Gastrocnemius medialis (tissue), 4 donors: ENCODE data around the gene SLC5A11. TPM values are rescaled to one million over a fixed set of nuclear protein-coding genes. Genes with fewer than 3 reads are reported as not detected.

Source experiments
- ATAC-seq, 2 donors: fragments of 150-250 bp; one replicate each; pipeline ENCODE4 v1.9.1; 2016
- DNase-seq, 2 donors: peaks; one replicate each; pipeline ENCODE4 v3.0.0-alpha.2; 2019
- H3K27ac ChIP-seq, 4 donors: fragments of 200-600 bp; sonication (generic); 1 replicate in 1 of 4; 2 replicates in 3 of 4; pipeline ENCODE4 v1.5.1; 2016 to 2018; ENCODE audit warnings: mild to moderate bottlenecking in 2 of 4, moderate library complexity in 1 of 4
- H3K27me3 ChIP-seq, 3 donors: fragments of 200-600 bp; sonication (generic) in 2 of 3; 1 replicate in 1 of 3; 2 replicates in 2 of 3; pipeline versions ENCODE4 v1.5.1 to v1.6.0; 2016 to 2019; ENCODE audit warnings: mild to moderate bottlenecking in 1 of 3, moderate library complexity in 1 of 3
- H3K36me3 ChIP-seq, 2 donors: fragments of 200-600 bp; sonication (generic) in 1 of 2; one replicate each; pipeline ENCODE4 v1.5.1; 2017 to 2018
- H3K4me1 ChIP-seq, 2 donors: fragments of 200-600 bp; sonication (generic) in 1 of 2; one replicate each; pipeline ENCODE4 v1.5.1; 2016 to 2017; ENCODE audit warnings: mild to moderate bottlenecking in 2 of 2
- H3K4me3 ChIP-seq, 4 donors: fragments of 200-600 bp; sonication (generic) in 3 of 4; 1 replicate in 1 of 4; 2 replicates in 3 of 4; pipeline ENCODE4 v1.5.1; 2016 to 2019; ENCODE audit warnings: mild to moderate bottlenecking in 2 of 4
- H3K9me3 ChIP-seq, 3 donors: fragments of 200-600 bp; sonication (generic) in 2 of 3; 1 replicate in 1 of 3; 2 replicates in 2 of 3; pipeline ENCODE4 v1.5.1; 2016 to 2019
- POLR2A ChIP-seq, 2 donors: fragments of 450-650 bp; IDR thresholded peaks; one replicate each; pipeline ENCODE4 v1.6.1; 2017; ENCODE audit warnings: antibody characterized with exemption in 2 of 2, mild to moderate bottlenecking in 2 of 2, moderate library complexity in 2 of 2
- in situ Hi-C, 4 donors: fragments of 200-750 bp; cut with MboI; loops; one replicate each; pipeline versions ENCODE4 v1.15.0 to v1.8.0; 2017; ENCODE audit warnings: low sequenced_read_pairs in 4 of 4
- intact Hi-C: fragments of 100-400 bp; cut with DNase I; formaldehyde crosslinking; loops from one replicate; pipeline ENCODE4 v1.15.1; 2023; ENCODE audit warnings: low total_unique reads
- total RNA-seq, 4 donors: library from RNA; depleted of rRNA; stranded (reverse); fragments of >200 nt; gene quantifications; one replicate each; pipeline versions ENCODE4 v1.1.0 to v1.2.3, GENCODE V29; 2016
- TF ChIP-seq, protein P1 (sequence below), 5 experiments: fragments of 450-650 bp in 3 of 5; fragments of 200-600 bp in 2 of 5; sonication (generic) in 2 of 5; IDR thresholded peaks in 4 of 5; conservative IDR thresholded peaks in 1 of 5; 1 replicate in 4 of 5; 2 replicates in 1 of 5; pipeline ENCODE4 v1.5.1; 2016 to 2019; ENCODE audit warnings: antibody characterized with exemption in 5 of 5, mild to moderate bottlenecking in 3 of 5, moderate library complexity in 3 of 5

Gene SLC5A11
- total RNA-seq, 4 donors from 2014 or later: 0.20 to 0.66 TPM; not detected in 2

DNA sequence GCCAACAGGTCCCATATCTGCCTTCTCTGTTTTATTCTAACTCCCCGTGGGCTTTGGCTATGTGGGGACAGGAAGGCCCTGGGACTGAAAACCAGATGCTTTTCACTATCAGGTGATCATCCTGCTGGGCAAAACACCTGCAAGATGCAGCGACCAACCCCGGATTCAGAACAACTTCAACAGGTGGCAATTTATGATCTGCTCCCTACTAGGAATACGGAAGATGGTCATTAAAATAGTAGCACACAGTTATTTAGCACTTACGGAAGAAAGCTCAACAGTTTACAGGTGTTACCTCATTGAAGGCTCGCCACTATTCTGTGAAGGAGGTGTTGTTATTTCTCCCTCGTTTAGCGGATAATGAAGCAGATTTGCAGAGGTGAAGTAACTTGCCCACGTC lies 7.8 kb upstream of the SLC5A11 start:
- DNase-seq (no peak), ATAC-seq (no peak)
- Histone ChIP-seq H3K27ac (no peak overlapping the region), H3K36me3 (peaks cover 0 to under 1% of the 10 kb centered on the region in 2 donors), H3K9me3 (no peaks in the 10 kb centered on the region), H3K4me3 (no peak overlapping the region), H3K27me3 (no peaks in the 10 kb centered on the region), H3K4me1 (no peaks in the 10 kb centered on the region)
- intact Hi-C loops: no loop called here
- in situ Hi-C loops: no loop called here
- TF ChIP-seq POLR2A (IDR thresholded peaks at IDR 0.05): no peak
- TF ChIP-seq, protein P1, sequence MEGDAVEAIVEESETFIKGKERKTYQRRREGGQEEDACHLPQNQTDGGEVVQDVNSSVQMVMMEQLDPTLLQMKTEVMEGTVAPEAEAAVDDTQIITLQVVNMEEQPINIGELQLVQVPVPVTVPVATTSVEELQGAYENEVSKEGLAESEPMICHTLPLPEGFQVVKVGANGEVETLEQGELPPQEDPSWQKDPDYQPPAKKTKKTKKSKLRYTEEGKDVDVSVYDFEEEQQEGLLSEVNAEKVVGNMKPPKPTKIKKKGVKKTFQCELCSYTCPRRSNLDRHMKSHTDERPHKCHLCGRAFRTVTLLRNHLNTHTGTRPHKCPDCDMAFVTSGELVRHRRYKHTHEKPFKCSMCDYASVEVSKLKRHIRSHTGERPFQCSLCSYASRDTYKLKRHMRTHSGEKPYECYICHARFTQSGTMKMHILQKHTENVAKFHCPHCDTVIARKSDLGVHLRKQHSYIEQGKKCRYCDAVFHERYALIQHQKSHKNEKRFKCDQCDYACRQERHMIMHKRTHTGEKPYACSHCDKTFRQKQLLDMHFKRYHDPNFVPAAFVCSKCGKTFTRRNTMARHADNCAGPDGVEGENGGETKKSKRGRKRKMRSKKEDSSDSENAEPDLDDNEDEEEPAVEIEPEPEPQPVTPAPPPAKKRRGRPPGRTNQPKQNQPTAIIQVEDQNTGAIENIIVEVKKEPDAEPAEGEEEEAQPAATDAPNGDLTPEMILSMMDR (IDR thresholded peaks at IDR 0.05 in 4 of 5, conservative IDR thresholded peaks at IDR 0.05 in 1 of 5): no peak

DNA sequence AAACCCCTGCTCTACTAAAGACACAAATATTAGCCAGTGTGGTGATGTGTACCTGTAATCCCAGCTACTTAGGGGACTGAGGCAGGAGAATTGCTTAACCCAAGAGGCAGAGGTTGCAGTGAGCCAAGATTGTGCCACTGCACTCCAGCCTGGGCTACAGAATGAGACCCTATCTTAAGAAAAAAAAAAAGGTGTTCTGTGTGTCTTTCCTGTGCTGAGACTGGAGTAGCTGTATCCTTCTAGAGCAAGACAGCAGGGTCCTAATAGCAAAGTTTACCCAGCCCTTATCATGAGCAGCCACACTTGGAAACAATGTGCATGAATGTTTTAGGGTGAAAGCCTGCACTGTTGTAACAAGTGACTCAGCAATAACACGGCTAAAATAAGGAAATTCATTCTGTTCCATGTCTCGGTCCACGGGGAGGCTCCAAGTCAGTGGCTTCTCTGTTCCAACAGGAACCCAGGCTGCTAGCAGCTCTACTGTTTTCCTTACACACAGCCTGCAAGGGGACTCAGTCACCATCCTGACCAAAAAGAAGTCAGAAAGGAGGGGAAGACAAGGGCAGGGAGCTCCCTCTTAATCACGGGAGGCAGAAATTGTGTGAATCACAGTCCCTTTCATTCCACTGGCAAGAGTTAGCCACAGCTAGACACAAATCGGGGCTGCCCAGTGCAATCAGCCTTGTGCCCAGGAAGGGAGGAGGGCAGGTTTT lies 7.1 kb upstream of the SLC5A11 start:
- Histone ChIP-seq H3K4me3 (no peak overlapping the region), H3K4me1 (no peaks in the 10 kb centered on the region), H3K27me3 (no peaks in the 10 kb centered on the region), H3K27ac (no peak overlapping the region), H3K9me3 (no peaks in the 10 kb centered on the region), H3K36me3 (no peaks in the 10 kb centered on the region)
- ATAC-seq (peak in 1 of 2 donors; percentile 49), DNase-seq (no peak)
- no peak for TF ChIP-seq POLR2A (IDR thresholded peaks at IDR 0.05)
- TF ChIP-seq, protein P1 (IDR thresholded peaks at IDR 0.05 in 4 of 5, conservative IDR thresholded peaks at IDR 0.05 in 1 of 5): no peak
- in situ Hi-C loops: no loop called here
- intact Hi-C loops: no loop called here

DNA sequence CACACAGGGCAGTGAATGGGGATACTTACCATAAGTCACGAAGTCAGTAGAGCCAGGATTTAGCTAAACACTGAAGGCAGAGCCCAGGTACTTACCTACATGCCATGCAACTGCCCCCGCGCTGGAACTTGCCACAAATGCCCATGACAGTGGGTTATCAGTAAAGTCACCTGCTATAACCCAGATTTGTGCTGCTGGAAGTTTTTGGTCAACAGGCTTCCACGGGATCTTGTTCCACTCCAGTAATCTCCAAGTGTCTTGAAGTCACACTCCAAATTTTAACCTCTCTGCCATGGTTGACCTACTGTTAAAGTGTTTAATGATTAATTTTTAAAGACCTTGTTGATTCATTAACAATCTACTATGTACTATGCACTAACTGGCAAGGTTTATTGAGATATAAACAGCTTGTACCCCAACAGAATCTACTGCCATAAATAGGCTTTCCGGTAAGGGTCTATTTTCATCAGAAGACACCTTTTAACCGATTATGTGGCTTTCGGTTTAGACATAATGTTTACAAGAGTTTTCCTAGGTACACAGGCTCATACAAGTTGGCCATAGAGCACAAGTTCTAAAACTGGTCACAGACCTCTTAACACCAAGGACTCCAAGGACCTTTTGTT lies 6.3 kb upstream of the SLC5A11 start:
- DNase-seq (no peak), ATAC-seq (no peak)
- Histone ChIP-seq H3K4me1 (no peaks in the 10 kb centered on the region), H3K9me3 (no peaks in the 10 kb centered on the region), H3K27me3 (no peaks in the 10 kb centered on the region), H3K4me3 (no peak overlapping the region), H3K36me3 (no peaks in the 10 kb centered on the region), H3K27ac (no peak overlapping the region)
- intact Hi-C loops: no loop called here
- in situ Hi-C loops: no loop called here
- TF ChIP-seq, protein P1 (IDR thresholded peaks at IDR 0.05 in 4 of 5, conservative IDR thresholded peaks at IDR 0.05 in 1 of 5): no peak
- TF ChIP-seq POLR2A (IDR thresholded peaks at IDR 0.05): no peak

DNA sequence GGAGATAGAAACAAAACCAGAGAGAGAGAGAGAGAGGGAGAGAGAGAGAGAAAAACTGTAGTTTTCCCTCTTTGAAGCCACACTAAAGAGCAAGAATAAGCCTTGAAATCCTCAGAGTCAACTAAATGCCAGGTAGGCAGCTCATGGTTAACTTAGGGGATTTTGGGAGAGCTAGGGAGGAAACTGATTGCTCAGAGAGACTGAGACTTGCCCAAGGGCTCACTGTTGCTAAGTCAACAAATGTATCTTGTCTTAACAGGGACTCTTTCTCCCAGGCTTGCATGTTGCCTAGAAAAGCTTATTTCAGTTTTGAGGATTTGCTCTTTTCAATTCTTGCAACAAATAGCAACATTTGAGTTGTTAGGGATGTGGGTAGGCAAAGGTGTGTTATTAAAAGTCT lies 4.5 kb upstream of the SLC5A11 start:
- Histone ChIP-seq H3K4me3 (no peak overlapping the region), H3K4me1 (no peaks in the 10 kb centered on the region), H3K9me3 (no peaks in the 10 kb centered on the region), H3K27me3 (no peaks in the 10 kb centered on the region), H3K36me3 (no peaks in the 10 kb centered on the region), H3K27ac (no peak overlapping the region)
- no peak for TF ChIP-seq POLR2A (IDR thresholded peaks at IDR 0.05)
- TF ChIP-seq, protein P1 (IDR thresholded peaks at IDR 0.05 in 4 of 5, conservative IDR thresholded peaks at IDR 0.05 in 1 of 5): no peak
- no peak for DNase-seq
- in situ Hi-C loops (no loop called here), intact Hi-C loops (no loop called here)
- no peak for ATAC-seq
